SK-N-MC (cell line): ENCODE measurements around the gene MYO10.

ENCODE experiments used
- EZH2 ChIP-seq: fragments of 200-600 bp; sonication (generic); IDR thresholded peaks from one replicate; pipeline ENCODE4 v1.6.1; 2017; ENCODE audit warnings: antibody characterized with exemption
- FOXP2 ChIP-seq: optimal IDR thresholded peaks from 2 replicates; pipeline ENCODE3; 2011; ENCODE audit warnings: mild to moderate bottlenecking, moderate library complexity; ENCODE audit not compliant: insufficient read depth; ENCODE audit errors: extremely low read length, control extremely low read depth
- POLR2AphosphoS5 ChIP-seq: IDR thresholded peaks from 2 replicates; pipeline ENCODE4 v1.6.1; 2012; ENCODE audit warnings: mild to moderate bottlenecking, low read depth, low read length, borderline replicate concordance

- TF ChIP-seq EZH2 (no peak), POLR2AphosphoS5 (no peak), FOXP2 (no peak)
Measured at GRCh38 chr5:16879650-16880049, 56.4 kb downstream of the MYO10 start.
